Activated T-cell treated with anti-CD3 and anti-CD28 coated beads, Interleukin-2, amount 50 U/mL, for 1 hour (primary cell): ENCODE measurements around the gene SP7.
A peak's percentile ranks its signal among the peaks of the same experiment; 100 is the strongest.
"Not testable (repeated sequence)": the region's sequence is repeated elsewhere in the genome, so short reads cannot be mapped to it uniquely, and the experiment has no call there.

Experiments
- DNase-seq: peaks from one replicate; pipeline ENCODE4 v3.0.0-alpha.2; 2020

Gene SP7

DNA sequence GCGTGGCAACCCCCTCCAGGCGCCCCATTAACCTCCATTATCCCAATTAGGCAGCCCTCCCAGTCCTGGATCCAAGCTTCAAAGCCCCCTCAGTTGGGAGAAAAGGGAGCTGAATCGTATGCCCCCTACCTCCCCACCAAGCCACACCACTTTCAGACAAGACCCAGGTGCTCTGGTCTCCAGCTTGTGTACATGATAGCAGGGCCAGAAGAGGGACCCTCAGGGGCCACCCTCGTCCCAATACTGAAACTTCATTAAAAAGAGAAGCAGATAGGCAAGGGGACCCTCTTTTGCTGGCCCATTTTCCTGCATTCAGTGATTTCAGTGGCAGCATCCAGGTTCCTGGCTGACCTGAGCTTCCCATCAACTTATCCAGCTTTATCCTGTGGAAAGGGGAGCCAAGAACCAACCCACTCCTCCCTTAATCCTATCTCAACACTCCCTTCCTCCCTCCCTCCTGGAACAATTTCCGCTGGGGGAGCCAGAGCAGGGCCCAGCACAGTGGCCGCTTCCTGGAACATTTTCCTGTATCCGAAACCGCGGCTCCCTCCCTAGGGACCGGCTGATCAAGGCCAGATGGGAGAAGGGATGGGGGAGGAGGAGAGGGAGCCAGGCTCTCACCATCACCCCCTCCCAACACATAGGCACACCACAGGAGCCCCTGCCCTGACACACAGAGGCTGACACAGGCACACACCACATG, 9.5 kb upstream of the SP7 start:
- DNase-seq: no peak

DNA sequence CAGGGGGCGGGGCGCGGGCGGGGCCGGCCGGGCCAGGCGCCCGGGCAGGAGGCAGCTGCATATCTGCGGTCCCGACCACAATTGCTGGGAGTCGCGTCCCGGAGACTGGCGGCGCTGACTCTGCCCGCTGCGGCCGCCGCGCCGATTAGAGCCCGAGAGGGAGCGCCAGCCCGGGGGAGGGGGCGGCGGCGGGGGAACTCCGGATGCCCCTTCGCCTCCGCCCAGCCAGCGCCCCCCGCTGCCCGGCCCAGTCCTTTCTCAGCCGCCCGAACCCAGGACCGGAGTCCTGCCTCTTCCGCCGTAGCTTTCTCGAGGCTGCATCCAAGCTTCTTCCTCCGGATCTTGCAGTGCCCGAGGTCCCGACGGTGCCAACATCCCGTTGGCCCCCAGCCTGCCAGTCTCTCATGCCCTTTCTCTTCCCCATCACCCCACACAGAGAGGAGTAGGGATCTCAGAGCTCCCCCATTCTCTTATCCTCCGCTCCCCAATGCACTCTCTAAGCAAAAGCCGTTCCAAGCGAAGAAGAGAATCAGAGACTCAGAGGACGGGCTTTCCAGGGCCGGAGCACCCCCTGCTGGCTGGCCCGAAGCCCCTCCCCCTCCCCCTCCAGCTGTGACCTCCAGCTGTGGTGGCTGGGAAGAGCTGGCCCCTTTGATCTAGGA, 8.8 kb upstream of the SP7 start:
- peak; percentile 74 for DNase-seq

GRCh38 chr12:53344487-53344823, 8.3 kb upstream of the SP7 start:
- no peak for DNase-seq

DNA sequence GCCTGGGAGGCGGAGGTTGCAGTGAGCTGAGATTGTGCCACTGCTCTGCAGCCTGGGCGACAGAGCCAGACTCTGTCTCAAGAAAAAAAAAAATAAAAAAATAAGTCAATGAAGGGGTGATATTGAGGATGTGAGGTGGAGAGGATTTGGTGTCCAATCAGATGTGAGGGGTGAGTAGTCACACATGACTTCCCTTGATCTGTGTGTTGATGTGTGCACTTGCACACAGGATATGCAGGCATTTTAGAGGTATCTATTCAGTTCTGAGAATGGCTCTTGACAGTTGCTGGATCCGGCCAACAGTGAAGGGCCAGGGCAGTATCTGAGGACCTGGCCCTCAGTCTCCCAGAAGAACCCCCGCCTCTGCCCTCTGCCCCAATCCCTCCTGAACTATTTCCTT, 7.8 kb upstream of the SP7 start:
- no peak for DNase-seq

- DNase-seq: no peak
These were observed 7.3 kb upstream of the SP7 start for GRCh38 chr12:53343449-53343848.

DNA sequence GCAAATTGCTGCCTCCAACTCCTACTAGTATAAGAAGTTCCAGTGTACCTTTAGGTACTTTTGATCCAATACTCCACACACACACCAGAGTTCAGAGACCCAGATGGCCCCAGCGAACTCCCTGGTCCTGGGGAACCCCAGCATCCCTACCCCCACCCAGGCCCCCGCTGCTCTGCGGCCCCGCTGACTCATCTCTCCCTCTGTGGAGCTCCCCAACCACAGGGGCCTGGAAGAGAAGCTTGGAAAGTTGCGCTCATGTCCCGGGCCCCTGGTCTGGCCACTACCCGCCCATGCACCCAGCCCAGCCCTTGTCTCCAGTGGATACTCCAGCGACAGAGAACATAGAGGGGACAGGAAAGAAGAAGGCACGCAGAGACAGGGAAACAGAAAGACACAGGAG, 4.2 kb upstream of the SP7 start:
- DNase-seq: no peak

GRCh38 chr12:53338916-53339315, 2.8 kb upstream of the SP7 start:
- DNase-seq: no peak

DNA sequence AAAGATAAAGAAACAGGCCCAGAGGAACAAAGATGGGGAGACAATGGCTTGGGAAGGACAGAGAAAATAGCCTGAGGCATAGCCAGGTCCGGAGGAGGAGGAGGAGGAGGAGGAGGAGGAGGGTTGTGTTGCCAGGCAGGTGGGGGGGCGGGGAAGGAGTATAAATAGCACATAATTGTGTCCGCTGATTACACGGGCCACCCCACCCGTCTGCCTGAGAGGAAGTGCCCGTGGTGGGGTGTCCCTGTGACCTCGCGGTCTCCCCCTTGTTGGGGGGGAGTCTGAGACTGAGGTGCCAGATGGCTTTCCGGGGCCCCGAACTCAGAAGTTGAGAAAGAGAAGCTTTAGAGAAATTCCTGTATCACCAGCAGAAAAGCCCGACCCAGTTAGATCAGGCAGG, 1.9 kb upstream of the SP7 start:
- DNase-seq: no peak

DNA sequence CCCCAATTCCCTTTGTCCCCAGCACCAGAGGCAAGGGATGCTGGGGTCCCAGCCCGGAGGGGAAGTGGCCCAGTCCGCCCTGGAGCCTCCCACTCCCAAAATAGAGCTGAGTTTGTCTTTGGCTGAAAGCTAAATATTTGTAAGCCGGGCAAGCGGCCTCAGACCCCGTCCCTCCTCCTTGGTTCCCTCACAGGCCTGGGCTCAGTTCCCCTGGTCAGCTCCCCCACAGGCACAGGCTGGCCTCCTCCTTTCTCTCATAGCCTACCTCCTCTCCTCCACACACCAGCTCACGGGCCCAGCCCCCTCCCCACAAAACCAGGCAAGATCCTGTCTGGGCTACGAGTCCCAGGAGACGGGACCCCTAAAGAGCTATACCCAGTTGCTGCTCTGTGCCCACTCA, 1.3 kb downstream of the SP7 start:
- DNase-seq: no peak

DNA sequence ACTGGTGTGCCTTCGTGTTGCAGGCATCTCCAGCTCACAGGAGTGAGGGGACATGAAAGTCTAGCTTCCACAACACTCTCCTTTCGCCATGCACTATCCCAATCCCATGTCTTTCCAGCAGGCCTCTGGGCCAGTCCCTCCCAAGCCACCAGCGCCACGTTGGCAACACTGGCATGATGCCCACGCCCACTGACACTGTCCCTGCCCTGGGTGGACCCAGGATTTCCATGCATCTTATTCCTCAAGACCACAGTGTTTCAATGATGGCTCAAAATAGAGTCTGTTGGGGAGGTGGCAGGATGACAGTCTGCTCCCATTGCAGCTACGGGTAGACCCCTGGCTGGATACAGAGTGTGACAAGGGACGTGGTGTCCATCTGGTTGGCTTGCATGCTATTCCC, 2.3 kb downstream of the SP7 start:
- DNase-seq: no peak

DNA sequence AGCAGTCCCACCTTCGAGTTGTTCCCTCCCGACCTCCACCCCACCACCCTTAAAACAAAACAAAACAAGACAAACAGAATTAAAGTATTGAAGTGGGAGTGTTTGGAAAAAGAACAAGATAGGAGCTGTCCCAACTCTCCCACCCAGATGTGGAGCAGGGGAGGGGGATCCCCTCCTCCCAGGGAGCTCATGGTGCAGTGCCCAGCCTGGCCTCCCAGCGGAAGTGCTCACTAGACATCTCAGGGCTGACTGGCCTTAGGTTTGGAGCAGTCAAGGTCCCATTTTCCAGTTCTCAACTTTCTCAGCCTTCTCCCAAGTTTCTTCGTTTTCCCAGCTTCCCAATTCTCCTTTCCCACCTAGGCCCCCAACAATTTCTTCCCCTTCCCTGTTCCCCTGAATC, 2.9 kb downstream of the SP7 start:
- no peak for DNase-seq

- no peak for DNase-seq
These were observed 3.4 kb downstream of the SP7 start for GRCh38 chr12:53332744-53333143.

- not testable (repeated sequence) for DNase-seq
These were observed 3.8 kb downstream of the SP7 start for GRCh38 chr12:53332339-53332738.

- no peak for DNase-seq
These were observed 5.5 kb downstream of the SP7 start for GRCh38 chr12:53330671-53331070.

GRCh38 chr12:53328043-53328435, 8.1 kb downstream of the SP7 start:
- DNase-seq: no peak

GRCh38 chr12:53327435-53328042, 8.6 kb downstream of the SP7 start:
- no peak for DNase-seq

GRCh38 chr12:53326460-53327185, 9.5 kb downstream of the SP7 start:
- DNase-seq: no peak

GRCh38 chr12:53325511-53326061, 10.6 kb downstream of the SP7 start:
- DNase-seq: peak; percentile 35

DNA sequence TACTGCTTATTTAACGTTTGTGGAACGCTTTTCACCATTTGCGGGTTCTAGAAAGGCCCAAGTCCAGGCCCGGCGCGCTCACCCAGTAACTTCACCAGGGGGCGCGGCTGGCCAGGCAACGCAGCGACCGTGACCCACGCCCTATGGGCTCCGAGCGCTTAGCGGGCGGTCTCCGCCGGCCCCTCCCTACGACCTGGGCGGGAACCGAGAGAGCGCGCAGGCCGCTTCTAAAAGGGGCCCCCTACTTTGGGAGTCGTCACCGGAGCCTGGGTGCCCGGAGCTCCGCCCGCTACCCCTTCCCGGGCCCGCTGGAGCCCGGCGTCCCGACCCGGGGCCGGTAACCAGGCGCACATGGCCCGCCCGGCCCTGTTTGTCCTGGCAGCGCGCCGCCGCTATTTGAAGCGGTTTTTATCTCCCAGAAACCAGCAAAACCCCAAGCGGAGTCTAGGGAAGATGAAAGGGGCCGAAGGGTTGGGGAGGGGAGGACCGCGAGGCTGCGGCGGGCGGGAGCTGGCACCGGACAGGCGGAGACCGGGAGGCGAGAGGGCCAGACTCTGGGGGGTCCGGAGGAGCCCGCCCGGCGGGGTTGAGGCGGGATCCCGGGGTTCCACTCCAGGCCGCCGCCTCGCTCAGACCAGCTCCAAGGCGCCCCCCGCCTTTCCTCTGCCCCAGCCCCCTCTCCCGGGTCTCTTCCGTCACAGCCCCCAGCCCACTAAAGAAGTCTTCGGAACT, 11.2 kb downstream of the SP7 start:
- peak; percentile 84 for DNase-seq

GRCh38 chr12:53324113-53324778, 11.9 kb downstream of the SP7 start:
- peak; percentile 64 for DNase-seq

- no peak for DNase-seq
These were observed 15.6 kb downstream of the SP7 start for GRCh38 chr12:53320352-53321195.
